ENCODE data around the gene NFIX. TPM values are rescaled to one million over a fixed set of nuclear protein-coding genes. Genes with fewer than 3 reads are reported as not detected.

Gene NFIX
- total RNA-seq, 2 experiments from 2014 or later = 3.0 to 3.3 TPM

GRCh38 chr19:13027557-13027956, 32.3 kb downstream of the NFIX start:
- Mint-ChIP-seq H3K4me1 (ENCODE audit: low read depth) (peaks cover 16% of the 10 kb centered on the region), H3K9me3 (no peaks in the 10 kb centered on the region), H3K36me3 (ENCODE audit: low read depth) (peaks cover 6% of the 10 kb centered on the region), H3K27ac (no peak overlapping the region), H3K4me3 (no peak overlapping the region), H3K27me3 (peaks cover 41% of the 10 kb centered on the region)
- TF ChIP-seq CTCF (IDR thresholded peaks at IDR 0.05) = no peak
- peaks cover 18 to 23% of the 10 kb centered on the region in 2 experiments for H3K27me3 ChIP-seq (ENCODE audit: control insufficient read depth in 1 of 2, insufficient read depth in 2 of 2, low read length in 2 of 2)
- DNase-seq (no peak), ATAC-seq (ENCODE audit: poor library complexity) (no peak)
- peaks cover 21% of the 10 kb centered on the region for H3K4me1 ChIP-seq (ENCODE audit: insufficient read depth, low read length)
- H3K4me3 ChIP-seq (ENCODE audit: low read length) = no peak overlapping the region
- H3K27ac ChIP-seq (ENCODE audit: low read depth in 1 of 2, low read length in 2 of 2) = no peak overlapping the region
- ChIA-PET CTCF (interaction anchor here (1.8 kb wide), 1 partner anchor 34 kb away, joined by 4 read pairs; no protein-coding TSS in a partner anchor), POLR2A (no interaction called here)
- no peaks in the 10 kb centered on the region for H3K9me3 ChIP-seq (ENCODE audit: control insufficient read depth in 1 of 2, insufficient read depth in 1 of 2, low read length in 2 of 2)
- H3K36me3 ChIP-seq (ENCODE audit: insufficient read depth, low read length) = no peaks in the 10 kb centered on the region
- intact Hi-C loops (cut with DNase I, micrococcal nuclease) = no loop called here

DNA sequence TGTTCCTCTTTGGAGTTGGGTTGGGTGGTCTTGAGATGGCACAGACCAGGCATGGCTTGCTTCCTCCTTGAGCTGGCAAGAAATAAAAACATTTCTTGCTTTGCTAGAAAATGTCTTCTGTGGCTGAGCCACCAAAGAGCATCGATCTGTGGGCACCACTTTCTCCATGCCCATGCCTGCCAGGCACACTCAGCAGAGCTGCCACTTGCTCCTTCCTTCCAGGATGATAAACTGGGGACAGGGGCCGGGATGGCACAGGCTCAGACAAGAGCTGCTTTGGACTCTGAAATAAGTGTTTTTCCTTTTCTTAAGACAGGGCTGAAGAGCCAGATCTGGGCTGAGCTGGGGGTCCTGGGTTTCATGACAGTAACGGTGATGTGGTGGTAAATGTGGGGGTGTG, 32.8 kb downstream of the NFIX start:
- Histone ChIP-seq H3K4me3 (ENCODE audit: low read length) (no peak overlapping the region), H3K9me3 (ENCODE audit: control insufficient read depth in 1 of 2, insufficient read depth in 1 of 2, low read length in 2 of 2) (no peaks in the 10 kb centered on the region), H3K4me1 (ENCODE audit: insufficient read depth, low read length) (peaks cover 17% of the 10 kb centered on the region), H3K27me3 (ENCODE audit: control insufficient read depth in 1 of 2, insufficient read depth in 2 of 2, low read length in 2 of 2) (peaks cover 18 to 21% of the 10 kb centered on the region in 2 experiments), H3K27ac (ENCODE audit: low read depth in 1 of 2, low read length in 2 of 2) (no peak overlapping the region), H3K36me3 (ENCODE audit: insufficient read depth, low read length) (no peaks in the 10 kb centered on the region)
- no peak for DNase-seq
- Mint-ChIP-seq H3K27me3 (peaks cover 38% of the 10 kb centered on the region), H3K4me1 (ENCODE audit: low read depth) (peaks cover 14% of the 10 kb centered on the region), H3K9me3 (no peaks in the 10 kb centered on the region), H3K27ac (no peak overlapping the region), H3K36me3 (ENCODE audit: low read depth) (peaks cover 6% of the 10 kb centered on the region), H3K4me3 (no peak overlapping the region)
- intact Hi-C loops (cut with DNase I, micrococcal nuclease) = no loop called here
- ChIA-PET CTCF (interaction anchor here (1.8 kb wide), 1 partner anchor 33 kb away, joined by 4 read pairs; no protein-coding TSS in a partner anchor), POLR2A (no interaction called here)
- no peak for ATAC-seq (ENCODE audit: poor library complexity)
- no peak for TF ChIP-seq CTCF (IDR thresholded peaks at IDR 0.05)

- Mint-ChIP-seq H3K27me3 (peaks cover 24% of the 10 kb centered on the region), H3K4me1 (ENCODE audit: low read depth) (peaks cover 3% of the 10 kb centered on the region), H3K36me3 (ENCODE audit: low read depth) (peaks cover 6% of the 10 kb centered on the region), H3K4me3 (no peak overlapping the region), H3K9me3 (no peaks in the 10 kb centered on the region), H3K27ac (no peak overlapping the region)
- no peaks in the 10 kb centered on the region for H3K9me3 ChIP-seq (ENCODE audit: control insufficient read depth in 1 of 2, insufficient read depth in 1 of 2, low read length in 2 of 2)
- DNase-seq = no peak
- no peak for ATAC-seq (ENCODE audit: poor library complexity)
- H3K27ac ChIP-seq (ENCODE audit: low read depth in 1 of 2, low read length in 2 of 2) = no peak overlapping the region
- H3K4me3 ChIP-seq (ENCODE audit: low read length) = no peak overlapping the region
- peaks cover 4% of the 10 kb centered on the region for H3K4me1 ChIP-seq (ENCODE audit: insufficient read depth, low read length)
- ChIA-PET POLR2A (no interaction called here), CTCF (interaction anchor here (1.2 to 1.5 kb wide), 2 partner anchors 32 to 44 kb away, joined by 3 read pairs; no protein-coding TSS in a partner anchor)
- H3K36me3 ChIP-seq (ENCODE audit: insufficient read depth, low read length) = no peaks in the 10 kb centered on the region
- intact Hi-C loops (cut with DNase I, micrococcal nuclease) = no loop called here
- H3K27me3 ChIP-seq (ENCODE audit: control insufficient read depth in 1 of 2, insufficient read depth in 2 of 2, low read length in 2 of 2) = peaks cover 8 to 11% of the 10 kb centered on the region in 2 experiments
- no peak for TF ChIP-seq CTCF (IDR thresholded peaks at IDR 0.05)
These were observed 34.1 kb downstream of the NFIX start for GRCh38 chr19:13029301-13029880.
